SU-DHL-6 (cell line): Measurements from ENCODE around the gene GGT5.
"Not testable (repeated sequence)": the region's sequence is repeated elsewhere in the genome, so short reads cannot be mapped to it uniquely, and the experiment has no call there.

Source experiments
- CTCF ChIP-seq: fragments of 200-600 bp; sonication (generic); IDR thresholded peaks from one replicate; pipeline ENCODE4 v1.5.1; 2017; ENCODE audit warnings: antibody characterized with exemption, mild to moderate bottlenecking, low read length, moderate library complexity; ENCODE audit not compliant: insufficient read depth, poor library complexity, severe bottlenecking
- EZH2phosphoT487 ChIP-seq: fragments of 200-600 bp; sonication (generic), shearing (Covaris generic); conservative IDR thresholded peaks from 2 replicates; pipeline ENCODE4 v1.6.1; 2018; ENCODE audit warnings: mild to moderate bottlenecking, antibody characterized with exemption, low read length, moderate library complexity, mixed read lengths

GRCh38 chr22:24292202-24292830 lies 47.4 kb upstream of the GGT5 start:
- not testable (repeated sequence) for TF ChIP-seq CTCF, EZH2phosphoT487
